Activated T-cell treated with anti-CD3 and anti-CD28 coated beads, Interleukin-2, amount 50 U/mL, for 4 hours (primary cell): Measurements from ENCODE around the gene UBALD2. TPM values are rescaled to one million over a fixed set of nuclear protein-coding genes. Genes with fewer than 3 reads are reported as not detected.
"Not testable (repeated sequence)": the region's sequence is repeated elsewhere in the genome, so short reads cannot be mapped to it uniquely, and the experiment has no call there.

Experiments used
- ATAC-seq, 2 donors: fragments of 200-7000 bp; cut with Tn5 transposase; one replicate each; pipeline ENCODE4 v1.10.0; 2021
- DNase-seq: peaks from one replicate; pipeline ENCODE4 v3.0.0-alpha.2; 2020
- H3K27me3 Mint-ChIP-seq: one replicate; pipeline ENCODE4 v1.8.0; 2021; ENCODE audit warnings: low read depth, mixed read lengths
- H3K36me3 Mint-ChIP-seq: one replicate; pipeline ENCODE4 v1.8.0; 2022; ENCODE audit warnings: mixed read lengths; ENCODE audit not compliant: insufficient read depth
- H3K4me1 Mint-ChIP-seq: one replicate; pipeline ENCODE4 v1.8.0; 2021; ENCODE audit warnings: low read depth, mixed read lengths
- H3K4me3 Mint-ChIP-seq: one replicate; pipeline ENCODE4 v1.8.0; 2021; ENCODE audit warnings: mild to moderate bottlenecking, moderate library complexity, mixed read lengths
- H3K9me3 Mint-ChIP-seq: one replicate; pipeline ENCODE4 v1.8.0; 2021; ENCODE audit warnings: mixed read lengths
- total RNA-seq, 3 donors: library from RNA; stranded (reverse); gene quantifications; one replicate each; pipeline ENCODE4 v1.2.1, GENCODE V29; 2021

Gene UBALD2
- total RNA-seq, 3 donors from 2014 or later, result 162 to 196 (median 186) TPM

- Mint-ChIP-seq H3K27me3 (no peaks in the 10 kb centered on the region), H3K4me3 (no peak overlapping the region), H3K36me3 (peaks cover 6% of the 10 kb centered on the region), H3K4me1 (no peaks in the 10 kb centered on the region), H3K9me3 (no peaks in the 10 kb centered on the region)
- no peak for ATAC-seq
- no peak for DNase-seq
These were observed 31.7 kb downstream of the UBALD2 start for GRCh38 chr17:76296889-76297288.

- no peak for DNase-seq
- Mint-ChIP-seq H3K36me3 (peaks cover 6% of the 10 kb centered on the region), H3K4me1 (no peaks in the 10 kb centered on the region)
These were observed 32.3 kb downstream of the UBALD2 start for GRCh38 chr17:76297436-76297835.

GRCh38 chr17:76304226-76305134, 39.3 kb downstream of the UBALD2 start:
- no peaks in the 10 kb centered on the region for H3K27me3 Mint-ChIP-seq
- DNase-seq (no peak), ATAC-seq (no peak)
- no peaks in the 10 kb centered on the region for H3K4me1 Mint-ChIP-seq
- H3K36me3 Mint-ChIP-seq, result peaks cover 3% of the 10 kb centered on the region
- no peak overlapping the region for H3K4me3 Mint-ChIP-seq
- H3K9me3 Mint-ChIP-seq, result no peaks in the 10 kb centered on the region

More at GRCh38 chr17:76297436-76297835, 32.3 kb downstream of the UBALD2 start:
- no peaks in the 10 kb centered on the region for H3K27me3 Mint-ChIP-seq
- H3K4me3 Mint-ChIP-seq, result no peak overlapping the region
- no peak for ATAC-seq
- H3K9me3 Mint-ChIP-seq, result no peaks in the 10 kb centered on the region

GRCh38 chr17:76305135-76305454, 39.9 kb downstream of the UBALD2 start:
- DNase-seq, H3K4me1 Mint-ChIP-seq, H3K36me3 Mint-ChIP-seq, H3K27me3 Mint-ChIP-seq, H3K9me3 Mint-ChIP-seq, ATAC-seq, H3K4me3 Mint-ChIP-seq: not testable (repeated sequence)

GRCh38 chr17:76307299-76307965, 42.3 kb downstream of the UBALD2 start:
- Mint-ChIP-seq H3K36me3 (peaks cover 4% of the 10 kb centered on the region), H3K9me3 (no peaks in the 10 kb centered on the region), H3K4me1 (no peaks in the 10 kb centered on the region), H3K4me3 (no peak overlapping the region), H3K27me3 (no peaks in the 10 kb centered on the region)
- ATAC-seq (no peak), DNase-seq (no peak)

GRCh38 chr17:76307966-76308338, 42.8 kb downstream of the UBALD2 start, which contains the start of gene QRICH2:
Gene QRICH2, minus strand, starts transcription at chr17:76308276. Its CDS starts 278 bp downstream, at chr17:76307998.
- Mint-ChIP-seq H3K9me3 (no peaks in the 10 kb centered on the region), H3K4me1 (no peaks in the 10 kb centered on the region), H3K27me3 (no peaks in the 10 kb centered on the region), H3K4me3 (no peak within 1 kb of the TSS), H3K36me3 (peaks cover 8% of the 10 kb centered on the region)
- ATAC-seq (no peak), DNase-seq (no peak)

- Mint-ChIP-seq H3K27me3 (no peaks in the 10 kb centered on the region), H3K9me3 (no peaks in the 10 kb centered on the region), H3K36me3 (peaks cover 10% of the 10 kb centered on the region), H3K4me3 (no peak overlapping the region), H3K4me1 (no peaks in the 10 kb centered on the region)
- ATAC-seq (no peak), DNase-seq (no peak)
These were observed 44.3 kb downstream of the UBALD2 start for GRCh38 chr17:76309461-76309860.

- peaks cover 8% of the 10 kb centered on the region for H3K4me1 Mint-ChIP-seq
- peaks cover 12% of the 10 kb centered on the region for H3K36me3 Mint-ChIP-seq
- no peak overlapping the region for H3K4me3 Mint-ChIP-seq
These were observed 47.6 kb downstream of the UBALD2 start for GRCh38 chr17:76312735-76313134.

GRCh38 chr17:76314392-76315227, 49.5 kb downstream of the UBALD2 start:
- Mint-ChIP-seq H3K9me3 (no peaks in the 10 kb centered on the region), H3K27me3 (no peaks in the 10 kb centered on the region), H3K36me3 (peaks cover 11% of the 10 kb centered on the region), H3K4me1 (peaks cover 8% of the 10 kb centered on the region), H3K4me3 (no peak overlapping the region)
- DNase-seq (no peak), ATAC-seq (no peak)

More at GRCh38 chr17:76312735-76313134, 47.6 kb downstream of the UBALD2 start:
- no peaks in the 10 kb centered on the region for H3K27me3 Mint-ChIP-seq
- ATAC-seq (no peak), DNase-seq (no peak)
- H3K9me3 Mint-ChIP-seq, result no peaks in the 10 kb centered on the region

- H3K27me3 Mint-ChIP-seq, result no peaks in the 10 kb centered on the region
- no peak overlapping the region for H3K4me3 Mint-ChIP-seq
- H3K4me1 Mint-ChIP-seq, result peaks cover 8% of the 10 kb centered on the region
- H3K9me3 Mint-ChIP-seq, result no peaks in the 10 kb centered on the region
- no peak for ATAC-seq
- DNase-seq, result no peak
- peaks cover 15% of the 10 kb centered on the region for H3K36me3 Mint-ChIP-seq
These were observed 52.4 kb downstream of the UBALD2 start for GRCh38 chr17:76317535-76317934.

GRCh38 chr17:76318586-76318985, 53.4 kb downstream of the UBALD2 start:
- H3K4me1 Mint-ChIP-seq, result peaks cover 8% of the 10 kb centered on the region
- no peak for DNase-seq
- no peak overlapping the region for H3K4me3 Mint-ChIP-seq
- H3K27me3 Mint-ChIP-seq, result no peaks in the 10 kb centered on the region
- H3K36me3 Mint-ChIP-seq, result peaks cover 13% of the 10 kb centered on the region
- ATAC-seq, result no peak
- H3K9me3 Mint-ChIP-seq, result no peaks in the 10 kb centered on the region

Other genes with a start within 250 kb of the UBALD2 start
- under 1 TPM; 0.11 to 0.18 (median 0.11) TPM for gene EVPL, start 238.0 kb upstream of the UBALD2 start, total RNA-seq
- 100 to 1,000 TPM in 2 of 3 donors, 10 to 100 TPM in 1; 88.4 to 114 (median 105) TPM for gene SRP68, start 192.8 kb upstream of the UBALD2 start, total RNA-seq
- 10 to 100 TPM in 2 of 3 donors, 1 to 10 TPM in 1; 6.1 to 12.6 (median 10.2) TPM for gene GALR2, start 190.6 kb upstream of the UBALD2 start, total RNA-seq
- 1 to 10 TPM; 4.9 to 9.7 (median 8.1) TPM for gene ZACN, start 186.2 kb upstream of the UBALD2 start, total RNA-seq
- gene EXOC7, start 161.6 kb upstream of the UBALD2 start, total RNA-seq, result 100 to 1,000 TPM in 1 of 3 donors, 10 to 100 TPM in 2; 89.9 to 106 (median 91.0) TPM
- gene FOXJ1, start 124.1 kb upstream of the UBALD2 start, total RNA-seq, result 1 to 10 TPM in 2 of 3 donors, under 1 TPM in 1; 0.71 to 2.8 (median 1.8) TPM
- gene RNF157, start 24.9 kb upstream of the UBALD2 start, total RNA-seq, result 10 to 100 TPM; 13.3 to 16.7 (median 14.9) TPM
- 1 to 10 TPM; 1.1 to 2.1 (median 1.2) TPM for gene QRICH2, start 42.9 kb downstream of the UBALD2 start, total RNA-seq
- 10 to 100 TPM; 28.1 to 32.3 (median 31.8) TPM for gene PRPSAP1, start 88.6 kb downstream of the UBALD2 start, total RNA-seq
- gene SPHK1, start 119.3 kb downstream of the UBALD2 start, total RNA-seq, result 10 to 100 TPM; 16.9 to 22.2 (median 17.4) TPM
- gene UBE2O, start 187.8 kb downstream of the UBALD2 start, total RNA-seq, result 10 to 100 TPM; 43.2 to 45.1 (median 45.0) TPM
- gene AANAT, start 202.3 kb downstream of the UBALD2 start, total RNA-seq, result not detected
- gene RHBDF2, start 236.1 kb downstream of the UBALD2 start, total RNA-seq, result 10 to 100 TPM; 29.5 to 37.0 (median 34.3) TPM